Hepatocyte (in vitro differentiated cells): ENCODE results near the gene HYAL3.

ENCODE experiments used
- EZH2 ChIP-seq: fragments of 200-600 bp; sonication (generic); IDR thresholded peaks from 2 replicates; pipeline ENCODE4 v1.6.1; 2016; ENCODE audit warnings: antibody characterized with exemption, mild to moderate bottlenecking, borderline replicate concordance
- EZH2phosphoT487 ChIP-seq: fragments of 200-600 bp; sonication (generic); IDR thresholded peaks from one replicate; pipeline ENCODE4 v1.6.1; 2018; ENCODE audit warnings: antibody characterized with exemption, mild to moderate bottlenecking, low read depth, moderate library complexity; ENCODE audit not compliant: unreplicated experiment, severe bottlenecking
- TF ChIP-seq, protein P1 (sequence below): fragments of 200-600 bp; sonication (generic); IDR thresholded peaks from 2 replicates; pipeline ENCODE4 v1.5.1; 2016; ENCODE audit warnings: antibody characterized with exemption, mild to moderate bottlenecking; ENCODE audit not compliant: poor library complexity

DNA sequence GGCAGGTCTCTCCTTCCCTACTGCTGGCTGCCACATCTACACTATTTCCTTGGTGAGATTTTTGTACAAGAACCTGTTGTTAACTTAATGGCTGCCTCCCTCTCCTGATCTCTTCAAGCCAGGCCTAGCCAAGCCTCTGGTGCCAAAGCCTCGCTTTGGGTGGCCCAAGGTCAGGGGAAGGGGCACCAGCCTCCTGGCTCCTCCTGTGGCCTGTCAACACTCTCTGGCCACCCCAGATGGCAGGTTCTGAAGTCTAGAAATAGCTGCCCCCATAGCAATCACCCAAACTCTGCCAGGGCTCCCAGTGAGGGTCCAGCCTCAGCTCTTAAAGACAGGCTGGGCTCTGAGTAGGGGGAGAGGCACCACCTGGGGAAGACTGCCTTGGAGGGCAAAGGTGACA lies 11.9 kb downstream of the HYAL3 start:
- TF ChIP-seq, protein P1, sequence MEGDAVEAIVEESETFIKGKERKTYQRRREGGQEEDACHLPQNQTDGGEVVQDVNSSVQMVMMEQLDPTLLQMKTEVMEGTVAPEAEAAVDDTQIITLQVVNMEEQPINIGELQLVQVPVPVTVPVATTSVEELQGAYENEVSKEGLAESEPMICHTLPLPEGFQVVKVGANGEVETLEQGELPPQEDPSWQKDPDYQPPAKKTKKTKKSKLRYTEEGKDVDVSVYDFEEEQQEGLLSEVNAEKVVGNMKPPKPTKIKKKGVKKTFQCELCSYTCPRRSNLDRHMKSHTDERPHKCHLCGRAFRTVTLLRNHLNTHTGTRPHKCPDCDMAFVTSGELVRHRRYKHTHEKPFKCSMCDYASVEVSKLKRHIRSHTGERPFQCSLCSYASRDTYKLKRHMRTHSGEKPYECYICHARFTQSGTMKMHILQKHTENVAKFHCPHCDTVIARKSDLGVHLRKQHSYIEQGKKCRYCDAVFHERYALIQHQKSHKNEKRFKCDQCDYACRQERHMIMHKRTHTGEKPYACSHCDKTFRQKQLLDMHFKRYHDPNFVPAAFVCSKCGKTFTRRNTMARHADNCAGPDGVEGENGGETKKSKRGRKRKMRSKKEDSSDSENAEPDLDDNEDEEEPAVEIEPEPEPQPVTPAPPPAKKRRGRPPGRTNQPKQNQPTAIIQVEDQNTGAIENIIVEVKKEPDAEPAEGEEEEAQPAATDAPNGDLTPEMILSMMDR: no peak
- no peak for TF ChIP-seq EZH2phosphoT487
- no peak for TF ChIP-seq EZH2
